HG02623 (cell line): ENCODE data around the gene PSMG3.

Source experiments
- ATAC-seq: cut with Tn5 transposase; IDR thresholded peaks from one replicate; pipeline ENCODE4 v1.9.1; 2021; ENCODE audit warnings: moderate library complexity; ENCODE audit not compliant: unreplicated experiment

The PSMG3 gene

DNA sequence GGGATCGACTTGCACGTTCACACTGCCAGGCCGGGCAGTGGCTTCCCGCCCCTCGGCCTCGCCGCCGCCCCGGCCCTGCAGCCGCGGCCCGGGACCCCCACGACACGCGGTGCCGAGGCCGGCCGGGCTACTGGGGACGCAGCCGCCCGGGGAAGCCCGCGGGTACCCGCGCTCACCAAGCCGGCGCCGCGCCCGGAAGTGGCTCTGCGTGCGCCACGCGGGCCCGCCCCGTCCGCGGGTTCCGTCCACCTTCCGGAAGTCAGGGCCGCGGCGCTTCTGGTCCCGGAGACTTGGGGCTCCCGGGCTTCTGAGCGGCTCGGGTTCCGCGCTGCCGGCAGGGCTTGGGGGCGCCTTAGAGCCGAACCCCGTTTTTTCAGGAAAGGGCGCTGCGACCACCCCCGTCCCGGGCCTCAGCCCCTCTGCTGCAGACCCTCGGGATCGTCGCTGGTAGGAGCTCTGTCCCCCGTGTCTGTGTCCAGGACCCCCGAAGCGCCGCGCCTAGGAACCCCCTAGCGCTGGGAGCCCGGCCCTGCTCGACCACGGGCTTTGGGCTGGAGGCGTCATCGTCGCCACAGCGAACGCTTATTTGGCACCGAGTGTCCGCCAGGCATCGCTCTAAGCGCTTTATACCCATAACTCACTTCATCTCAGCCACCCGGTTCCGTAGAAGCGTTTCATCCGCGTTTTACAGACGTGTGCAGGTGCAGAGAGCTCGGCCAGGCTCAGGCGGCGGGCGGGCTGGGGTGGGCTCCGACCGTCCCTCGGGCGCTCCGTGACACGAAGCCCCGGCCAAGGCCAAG is at the start of gene PSMG3:
Gene PSMG3 (minus strand): TSS at position 200 of the 800 bp plus-strand sequence. CDS start 693 bp downstream, outside the sequence.
- peak; percentile 83 for ATAC-seq

DNA sequence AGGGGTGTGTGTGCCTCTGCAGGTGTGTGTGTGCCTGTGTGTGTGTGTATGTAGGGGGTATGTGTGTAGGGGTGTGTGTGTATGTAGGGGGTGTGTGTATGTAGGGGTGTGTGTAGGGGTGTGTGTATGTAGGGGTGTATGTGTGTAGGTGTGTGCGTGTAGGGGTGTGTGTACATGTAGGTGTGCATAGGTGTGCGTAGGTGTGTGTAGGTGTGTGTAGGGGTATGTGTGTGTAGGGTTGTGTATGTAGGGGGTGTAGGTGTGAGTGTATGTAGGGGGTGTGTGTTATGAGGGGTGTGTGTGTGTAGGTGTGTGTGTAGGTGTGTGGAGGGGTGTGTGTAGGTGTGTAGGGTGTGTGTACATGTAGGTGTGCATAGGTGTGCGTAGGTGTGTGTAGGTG is 48.6 kb upstream of the PSMG3 start:
- no peak for ATAC-seq

GRCh38 chr7:1617957-1618356 is 48.1 kb upstream of the PSMG3 start:
- no peak for ATAC-seq

GRCh38 chr7:1616741-1617140 is 46.9 kb upstream of the PSMG3 start:
- ATAC-seq, result no peak

- ATAC-seq, result no peak
Observed at GRCh38 chr7:1611708-1612241, 41.9 kb upstream of the PSMG3 start.

DNA sequence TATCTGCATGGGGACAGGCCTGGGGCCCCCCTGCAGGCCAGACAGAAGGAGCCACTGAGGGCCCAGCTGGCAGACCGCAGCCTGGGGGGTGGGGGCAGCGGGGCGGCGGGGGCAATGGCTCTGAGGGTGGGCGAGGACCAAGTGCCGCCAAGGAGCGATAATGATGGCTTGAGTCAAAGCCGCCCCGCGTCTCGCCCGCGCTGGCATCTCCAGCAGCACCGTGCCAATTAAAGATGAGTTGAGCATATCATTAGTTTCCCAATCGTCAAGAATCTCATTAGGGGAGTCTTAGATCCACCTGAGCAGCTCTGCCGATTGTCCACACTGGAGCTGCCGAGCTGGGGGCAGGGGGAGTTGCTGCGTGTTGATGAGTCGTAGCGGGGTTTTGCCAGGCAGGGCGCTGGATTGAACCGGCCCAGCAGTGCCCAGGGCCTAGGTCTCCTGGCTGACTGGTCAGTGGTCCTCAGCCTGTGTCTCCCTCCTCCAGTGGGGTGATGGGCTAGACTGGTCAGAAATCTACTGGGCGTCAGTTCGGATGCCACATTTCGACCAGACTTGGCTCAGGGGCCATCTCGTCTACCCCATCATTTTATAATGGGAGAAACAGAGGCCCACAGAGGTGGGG is 41.0 kb upstream of the PSMG3 start:
- ATAC-seq, result no peak

DNA sequence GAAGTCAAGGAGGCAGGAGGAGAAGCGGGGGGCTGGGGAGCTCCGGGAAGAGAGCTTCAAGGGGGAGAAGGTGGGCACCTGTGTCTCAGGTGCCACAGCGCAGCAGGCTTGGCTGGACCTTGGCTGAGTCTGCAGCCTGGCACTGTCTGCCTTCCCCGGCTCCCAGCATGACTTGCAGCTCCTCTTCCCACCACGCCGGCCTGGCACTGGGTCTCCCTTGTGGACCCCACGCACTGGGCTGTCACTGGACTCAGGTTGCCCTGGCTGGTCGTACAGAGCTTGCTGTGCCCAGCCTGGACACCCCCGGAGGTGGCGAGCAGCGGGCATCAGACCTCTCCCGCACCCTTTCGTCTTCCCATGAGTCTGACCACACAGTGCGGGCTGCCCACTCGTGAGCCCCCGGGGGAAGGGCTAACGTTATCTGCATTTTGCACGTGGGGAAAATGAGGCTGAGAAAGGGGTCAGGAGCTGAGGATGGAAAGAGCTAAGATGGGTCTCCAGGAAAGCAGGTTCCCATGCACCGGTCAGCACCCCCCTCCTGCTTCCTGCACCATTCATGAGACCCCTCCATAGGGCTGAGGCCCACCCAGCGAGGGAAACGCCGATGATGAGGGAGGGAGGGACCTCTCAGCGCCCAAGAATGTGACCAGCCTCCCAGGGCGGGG is 40.3 kb upstream of the PSMG3 start:
- no peak for ATAC-seq

GRCh38 chr7:1609023-1609422 is 39.2 kb upstream of the PSMG3 start:
- ATAC-seq, result no peak

DNA sequence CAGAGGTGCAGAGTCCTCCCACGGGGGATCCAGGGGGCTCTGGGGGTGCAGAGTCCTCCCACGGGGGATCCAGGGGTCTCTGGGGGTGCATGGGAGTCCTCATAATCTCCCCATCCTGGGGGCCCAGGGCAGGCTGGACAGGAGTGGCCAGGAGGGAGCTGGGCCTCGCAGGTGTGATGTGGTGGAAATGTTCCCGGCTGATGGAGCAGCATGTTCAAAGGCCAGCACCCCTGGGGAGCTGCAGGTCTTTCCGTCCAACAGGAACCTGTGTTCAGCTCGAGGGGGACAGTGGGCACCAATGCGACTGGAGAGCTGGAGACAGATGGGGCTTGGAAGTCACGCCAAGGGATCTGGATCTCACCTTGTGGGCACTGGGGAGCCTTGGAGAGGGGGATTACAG is 38.5 kb upstream of the PSMG3 start:
- ATAC-seq, result no peak

GRCh38 chr7:1607696-1608095 is 37.9 kb upstream of the PSMG3 start:
- ATAC-seq, result no peak

DNA sequence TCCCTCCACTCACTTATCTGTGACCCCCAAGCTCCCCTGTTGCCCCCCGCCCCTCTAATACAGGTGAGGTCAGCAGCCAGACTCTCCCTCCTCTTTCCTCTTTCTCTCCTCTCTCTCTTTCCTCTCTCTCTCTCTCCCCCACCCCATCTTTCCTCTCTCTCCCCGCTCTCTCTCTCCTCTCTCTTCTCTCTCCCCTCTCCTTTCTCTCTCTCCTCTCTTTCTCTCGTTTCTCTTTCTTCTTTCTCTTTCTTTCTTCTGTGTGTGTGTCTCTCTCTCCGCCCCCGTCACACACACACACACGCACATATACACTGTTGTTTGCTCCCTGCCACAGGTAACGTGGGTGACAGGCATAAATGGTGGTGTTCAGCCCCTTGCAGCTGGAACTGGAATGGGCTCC is 37.2 kb upstream of the PSMG3 start:
- ATAC-seq, result no peak

DNA sequence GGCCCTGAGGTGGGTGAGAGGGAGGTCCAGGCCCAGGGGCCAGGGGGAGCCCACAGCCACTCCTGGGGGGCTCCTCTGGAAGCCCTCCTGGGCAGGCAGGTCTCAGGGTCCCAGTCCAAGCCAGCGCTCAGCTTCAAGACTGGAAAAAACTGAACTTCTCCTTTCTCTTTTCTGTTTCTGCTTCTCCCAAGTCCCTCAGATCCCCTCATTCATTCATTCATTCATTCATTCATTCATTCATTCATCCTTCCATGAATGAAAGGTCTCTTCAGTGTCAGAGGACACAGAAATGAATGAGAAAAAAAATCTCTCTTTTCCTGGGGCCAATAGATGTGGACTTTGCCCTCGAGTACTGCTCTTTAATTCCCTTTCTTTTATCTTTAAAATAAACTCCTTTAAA is 34.6 kb upstream of the PSMG3 start:
- no peak for ATAC-seq

DNA sequence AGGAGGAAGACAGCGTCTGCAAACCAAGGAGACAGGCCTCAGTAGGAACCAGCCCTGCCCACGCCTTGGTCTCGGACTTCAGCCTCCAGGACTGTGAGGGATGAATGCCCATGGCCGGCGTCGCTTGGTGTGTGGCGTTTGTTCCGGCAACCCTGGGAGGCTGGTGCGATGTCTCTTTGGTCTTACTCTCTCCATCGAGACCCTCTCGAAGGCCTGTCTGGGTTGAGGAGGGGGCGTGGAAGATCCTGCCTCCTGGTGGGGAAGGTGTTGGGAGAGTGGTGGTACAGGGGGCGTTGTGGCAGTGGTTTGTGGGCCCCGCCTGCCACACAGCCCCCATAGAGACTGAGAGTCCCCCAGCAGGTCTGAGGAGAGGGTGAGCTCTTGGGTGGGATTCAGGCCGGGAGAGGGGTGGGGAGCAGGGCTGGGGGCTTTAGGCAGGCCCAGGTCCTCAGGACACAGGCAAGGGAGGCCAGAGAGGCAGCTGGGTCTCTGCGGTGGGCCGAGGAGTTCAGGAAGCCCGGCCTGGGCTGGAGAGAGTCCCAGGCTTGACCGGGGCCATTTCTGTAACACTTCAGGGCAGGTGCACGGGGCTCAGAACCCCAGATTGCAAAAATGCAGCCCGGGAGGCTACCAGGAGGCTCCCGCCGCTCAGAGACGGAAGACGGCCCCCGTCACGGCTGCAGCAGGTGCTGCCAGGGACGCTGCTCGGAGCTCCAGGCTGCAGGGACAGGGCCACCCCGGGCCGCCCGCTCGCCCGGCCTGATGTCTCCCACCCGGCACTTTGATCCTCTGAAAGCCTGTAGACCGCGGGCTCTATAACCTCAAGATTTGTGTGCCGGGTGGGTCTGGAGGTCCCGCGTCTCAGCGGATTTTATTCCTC is 33.8 kb upstream of the PSMG3 start:
- no peak for ATAC-seq

- no peak for ATAC-seq
Observed at GRCh38 chr7:1602386-1602785, 32.6 kb upstream of the PSMG3 start.

DNA sequence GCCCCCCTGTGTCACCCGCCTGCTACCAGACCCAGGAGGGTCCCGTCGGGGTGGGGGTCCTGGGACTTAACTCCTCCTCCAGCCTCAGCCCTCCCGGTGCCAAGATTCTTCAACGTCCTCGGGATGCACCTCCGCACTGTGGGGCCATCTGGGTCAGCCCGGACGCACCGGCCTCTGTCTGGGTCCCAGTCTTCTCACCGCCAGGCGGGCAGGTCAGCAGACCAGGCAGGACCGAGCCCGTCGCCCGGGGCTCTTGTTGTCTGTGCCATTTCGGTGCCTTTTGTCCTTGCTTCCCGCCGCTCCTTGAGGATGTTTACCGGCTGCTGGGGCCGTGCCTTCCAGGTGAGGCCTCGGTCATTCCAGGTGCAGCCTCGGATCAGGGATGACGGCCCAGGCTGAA is 32.1 kb upstream of the PSMG3 start:
- ATAC-seq, result no peak

DNA sequence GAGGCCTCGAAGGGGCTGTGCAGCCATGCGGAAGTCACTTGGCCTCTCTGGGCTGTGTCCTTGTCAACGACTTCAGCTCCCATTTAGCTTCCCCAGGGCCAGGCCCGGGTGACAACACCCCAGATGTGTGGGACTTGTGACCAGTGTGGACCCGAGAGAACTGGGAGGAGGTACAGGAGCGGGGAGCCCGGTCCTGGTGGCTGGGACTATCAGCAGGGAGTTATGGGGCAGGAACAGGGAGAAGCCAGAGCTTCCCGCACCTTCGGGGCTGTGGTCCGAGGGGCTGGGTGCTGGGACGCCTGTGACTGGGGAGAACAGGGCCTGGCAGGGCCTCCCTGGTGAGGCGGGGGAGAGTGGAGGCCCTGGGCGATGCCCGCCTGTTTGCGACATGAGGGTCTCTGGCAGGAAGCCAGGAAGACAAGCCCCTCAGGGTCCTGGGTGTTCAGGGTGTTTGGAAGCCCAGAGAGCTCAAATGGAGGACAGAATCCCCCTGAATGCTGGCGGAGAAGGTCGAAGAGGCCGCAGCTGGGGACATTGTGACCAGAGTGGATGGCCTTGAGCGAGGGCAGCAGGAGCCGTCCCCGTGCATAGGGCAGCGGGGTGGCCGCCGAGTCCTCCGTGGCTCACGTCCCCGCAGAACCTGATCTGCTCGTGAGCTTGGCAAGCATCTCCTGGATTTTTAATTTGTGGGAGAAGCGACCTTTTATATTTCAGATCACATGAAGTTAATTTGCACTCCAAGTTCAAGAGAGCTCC is 30.0 kb upstream of the PSMG3 start:
- ATAC-seq, result no peak

GRCh38 chr7:1598961-1599639 is 29.3 kb upstream of the PSMG3 start:
- ATAC-seq, result no peak

DNA sequence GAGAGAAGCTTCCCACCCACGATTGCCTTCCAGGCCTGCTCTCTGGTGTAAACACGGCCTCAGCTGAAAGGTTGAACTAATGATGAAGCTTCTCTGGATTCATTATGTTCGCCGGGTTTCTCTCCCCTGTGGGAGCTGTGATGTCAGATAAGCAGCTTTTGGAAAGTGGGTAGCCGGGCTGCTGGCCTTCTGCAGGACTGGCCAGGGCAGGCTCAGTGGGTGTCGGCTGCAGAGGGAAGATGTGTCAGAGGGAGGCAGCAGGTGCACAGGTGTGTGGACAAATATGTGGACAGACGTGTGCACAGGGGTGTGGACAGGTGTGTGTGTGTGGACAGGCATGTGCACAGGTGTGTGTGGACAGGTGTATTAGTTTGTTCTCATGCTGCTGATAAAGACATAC is 28.5 kb upstream of the PSMG3 start:
- ATAC-seq, result no peak

GRCh38 chr7:1597791-1598190 is 28.0 kb upstream of the PSMG3 start:
- ATAC-seq, result no peak
